ENCODE results near the gene OBI1. TPM values are rescaled to one million over a fixed set of nuclear protein-coding genes. Genes with fewer than 3 reads are reported as not detected.

OBI1 gene
- total RNA-seq: 10 to 100 TPM in 3 of 4 donors, 1 to 10 TPM in 1; 8.4 to 16.1 (median 12.3) TPM

DNA sequence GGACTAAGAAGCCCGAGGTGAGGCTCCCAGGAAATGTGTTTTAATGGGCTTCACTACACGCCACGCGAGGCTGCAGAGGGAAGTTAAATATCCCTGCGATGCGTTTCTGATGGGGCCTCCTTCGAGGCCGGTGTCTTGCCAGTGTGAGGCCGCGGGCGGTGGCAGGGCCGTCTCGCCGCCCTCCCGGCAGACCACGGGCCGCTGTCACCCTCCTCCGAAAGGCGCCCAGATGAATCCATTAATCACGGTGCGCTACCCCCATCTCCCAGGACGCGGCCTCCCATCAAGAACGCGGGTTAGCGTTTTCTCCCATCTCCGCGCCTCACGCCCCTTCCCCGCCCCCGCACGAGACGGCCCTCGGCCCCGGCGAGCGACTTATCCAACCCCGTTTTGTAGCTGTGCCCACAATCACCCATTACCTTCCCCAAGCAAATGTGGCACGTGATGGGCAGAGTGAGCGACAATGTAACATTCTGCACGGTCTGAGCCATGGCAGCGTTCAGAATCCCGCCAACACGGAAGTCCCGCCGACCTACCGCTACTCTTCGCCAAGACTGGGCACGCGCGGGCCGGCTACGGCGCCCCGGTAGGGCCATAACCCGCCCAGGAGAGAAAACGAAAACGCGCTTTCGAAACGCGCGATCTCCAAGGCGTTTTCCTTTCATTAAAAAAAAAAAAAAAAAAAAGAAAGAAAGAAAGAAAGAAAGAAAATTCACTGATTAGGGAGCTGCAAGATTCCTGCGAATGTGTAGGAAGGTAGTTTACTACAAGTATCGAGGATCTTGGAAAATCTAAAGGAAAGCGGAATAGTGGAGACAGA, at the start of gene OBI1:
TSS of gene OBI1 (minus strand) at position 526 of the 820 bp plus-strand sequence. CDS start at position 491, 35 bp downstream.
- peak in 1 of 2 donors; percentile 91 for TF ChIP-seq EP300 (IDR thresholded peaks at IDR 0.05)
- TF ChIP-seq, protein P1, sequence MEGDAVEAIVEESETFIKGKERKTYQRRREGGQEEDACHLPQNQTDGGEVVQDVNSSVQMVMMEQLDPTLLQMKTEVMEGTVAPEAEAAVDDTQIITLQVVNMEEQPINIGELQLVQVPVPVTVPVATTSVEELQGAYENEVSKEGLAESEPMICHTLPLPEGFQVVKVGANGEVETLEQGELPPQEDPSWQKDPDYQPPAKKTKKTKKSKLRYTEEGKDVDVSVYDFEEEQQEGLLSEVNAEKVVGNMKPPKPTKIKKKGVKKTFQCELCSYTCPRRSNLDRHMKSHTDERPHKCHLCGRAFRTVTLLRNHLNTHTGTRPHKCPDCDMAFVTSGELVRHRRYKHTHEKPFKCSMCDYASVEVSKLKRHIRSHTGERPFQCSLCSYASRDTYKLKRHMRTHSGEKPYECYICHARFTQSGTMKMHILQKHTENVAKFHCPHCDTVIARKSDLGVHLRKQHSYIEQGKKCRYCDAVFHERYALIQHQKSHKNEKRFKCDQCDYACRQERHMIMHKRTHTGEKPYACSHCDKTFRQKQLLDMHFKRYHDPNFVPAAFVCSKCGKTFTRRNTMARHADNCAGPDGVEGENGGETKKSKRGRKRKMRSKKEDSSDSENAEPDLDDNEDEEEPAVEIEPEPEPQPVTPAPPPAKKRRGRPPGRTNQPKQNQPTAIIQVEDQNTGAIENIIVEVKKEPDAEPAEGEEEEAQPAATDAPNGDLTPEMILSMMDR (IDR thresholded peaks at IDR 0.05): peak in 1 of 5 experiments; percentile 12
- peak; percentile 29 to 43 for TF ChIP-seq POLR2A (IDR thresholded peaks at IDR 0.05)
- Histone ChIP-seq H3K27ac (peak within 1 kb of the TSS; percentile 36 to 84 (median 72)), H3K9me3 (no peaks in the 10 kb centered on the region), H3K4me3 (peak within 1 kb of the TSS; percentile 70 to 91 (median 88)), H3K27me3 (no peaks in the 10 kb centered on the region), H3K4me1 (peaks cover 0 to 29% (median 10%) of the 10 kb centered on the region in 4 donors), H3K36me3 (no peaks in the 10 kb centered on the region)
- WGBS, 2 donors: 1% methylated on average over 60 to 65 of the region's 67 CpGs
- peak; percentile 78 to 89 for DNase-seq (ENCODE audit: low spot score in 2 of 2)

DNA sequence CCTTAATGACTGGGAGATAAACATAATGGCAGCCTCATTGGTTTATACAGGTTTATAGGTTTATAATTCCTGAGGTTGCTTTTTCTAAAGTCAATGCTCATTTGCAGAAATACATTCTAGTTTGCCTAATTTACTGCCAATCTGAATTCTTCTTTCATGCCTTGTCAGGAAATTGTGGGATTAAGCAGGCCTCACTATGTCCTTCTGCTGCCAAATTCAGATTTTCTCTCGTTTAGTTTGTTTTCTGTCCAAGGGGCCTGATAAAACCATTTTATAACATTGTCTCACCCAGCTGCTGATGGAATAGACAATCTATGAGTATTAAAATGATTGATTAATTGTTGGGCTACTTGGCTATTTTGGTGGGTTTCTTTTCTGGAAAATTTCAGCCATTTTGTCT, 42.4 kb upstream of the OBI1 start:
- TF ChIP-seq POLR2A (IDR thresholded peaks at IDR 0.05) (no peak), EP300 (IDR thresholded peaks at IDR 0.05) (no peak)
- TF ChIP-seq, protein P1 (IDR thresholded peaks at IDR 0.05): no peak
- Histone ChIP-seq H3K9me3 (no peaks in the 10 kb centered on the region), H3K4me1 (no peaks in the 10 kb centered on the region), H3K27me3 (no peaks in the 10 kb centered on the region), H3K27ac (no peak overlapping the region), H3K36me3 (no peaks in the 10 kb centered on the region), H3K4me3 (no peak overlapping the region)
- 28 to 41% methylated on average over 1 of the region's 1 CpG for WGBS, 2 donors
- no peak for DNase-seq (ENCODE audit: low spot score in 2 of 2)

DNA sequence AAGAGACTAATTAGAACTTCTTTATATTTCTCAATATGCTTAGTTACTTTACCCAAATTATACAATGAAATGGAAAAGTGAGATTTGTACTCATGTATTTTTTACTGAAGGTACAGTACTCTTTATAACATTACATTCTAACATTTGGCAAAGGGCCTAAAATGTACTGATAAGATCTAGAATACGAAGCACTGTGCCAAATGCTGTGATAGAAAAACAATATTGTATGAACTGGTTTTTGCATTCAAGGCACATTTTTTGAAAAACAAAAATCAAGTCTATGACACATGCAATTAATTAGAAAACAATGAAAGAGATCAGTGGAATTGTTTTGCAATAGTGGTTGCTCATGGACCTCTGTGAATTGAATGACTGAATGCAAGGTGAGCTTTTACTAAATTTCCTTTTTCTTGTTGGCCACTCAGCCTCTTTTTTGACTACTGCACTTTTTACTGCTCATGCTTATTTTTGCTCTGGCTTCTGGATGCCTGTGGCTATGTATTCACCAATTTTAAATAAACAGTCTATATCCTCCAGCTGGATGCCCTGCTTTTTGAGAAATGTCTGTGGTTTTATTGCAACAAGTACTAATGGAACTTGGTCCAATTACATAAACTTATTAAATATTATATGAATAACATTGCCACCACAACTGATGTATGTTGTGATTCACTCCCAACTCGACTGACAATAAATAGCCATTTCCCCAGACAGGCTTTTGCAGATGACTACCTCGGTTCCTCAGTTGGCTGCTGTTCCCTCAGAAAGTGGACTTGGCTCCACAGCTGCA, 41.4 kb upstream of the OBI1 start:
- no peaks in the 10 kb centered on the region for H3K27me3 ChIP-seq
- H3K36me3 ChIP-seq: no peaks in the 10 kb centered on the region
- TF ChIP-seq POLR2A (IDR thresholded peaks at IDR 0.05) (no peak), EP300 (IDR thresholded peaks at IDR 0.05) (no peak)
- TF ChIP-seq, protein P1 (IDR thresholded peaks at IDR 0.05): no peak
- DNase-seq (ENCODE audit: low spot score in 2 of 2): no peak
- H3K4me3 ChIP-seq: no peak overlapping the region
- no peak overlapping the region for H3K27ac ChIP-seq
- H3K9me3 ChIP-seq: no peaks in the 10 kb centered on the region
- WGBS, 2 donors: 40 to 46% methylated on average over 3 of the region's 3 CpGs
- H3K4me1 ChIP-seq: no peaks in the 10 kb centered on the region

- H3K36me3 ChIP-seq: no peaks in the 10 kb centered on the region
- WGBS, 2 donors: 29 to 41% methylated on average over 2 of the region's 2 CpGs
- no peak for TF ChIP-seq POLR2A (IDR thresholded peaks at IDR 0.05)
- no peak overlapping the region for H3K27ac ChIP-seq
- no peak for DNase-seq (ENCODE audit: low spot score in 2 of 2)
- H3K4me3 ChIP-seq: no peak overlapping the region
- H3K27me3 ChIP-seq: peaks cover 0 to 3% of the 10 kb centered on the region in 2 donors
- H3K9me3 ChIP-seq: peaks cover 0 to 3% (median 0%) of the 10 kb centered on the region in 4 donors
- H3K4me1 ChIP-seq: no peaks in the 10 kb centered on the region
These were observed 30.1 kb upstream of the OBI1 start for GRCh38 chr13:78689011-78689410.

GRCh38 chr13:78686461-78686860, 27.5 kb upstream of the OBI1 start:
- no peak for DNase-seq (ENCODE audit: low spot score in 2 of 2)
- Histone ChIP-seq H3K27ac (no peak overlapping the region), H3K9me3 (peaks cover 0 to 8% (median 0%) of the 10 kb centered on the region in 4 donors), H3K27me3 (peaks cover 0 to 3% of the 10 kb centered on the region in 2 donors), H3K4me3 (no peak overlapping the region), H3K4me1 (no peaks in the 10 kb centered on the region), H3K36me3 (no peaks in the 10 kb centered on the region)
- WGBS, 2 donors: 89 to 95% methylated on average over 4 of the region's 4 CpGs
- TF ChIP-seq, protein P1 (IDR thresholded peaks at IDR 0.05): no peak
- no peak for TF ChIP-seq EP300 (IDR thresholded peaks at IDR 0.05)
- no peak for TF ChIP-seq POLR2A (IDR thresholded peaks at IDR 0.05)
